Gastroesophageal sphincter (tissue), 3 donors: ENCODE results near the gene CNGB1.

Experiments used
- EP300 ChIP-seq: sonication (generic); formaldehyde crosslinking; IDR thresholded peaks from one replicate; pipeline ENCODE4 v1.6.1; 2017; ENCODE audit warnings: antibody characterized with exemption, mild to moderate bottlenecking
- POLR2A ChIP-seq, 2 donors: fragments of 450-650 bp; IDR thresholded peaks; one replicate each; pipeline ENCODE4 v1.6.1; 2017; ENCODE audit warnings: antibody characterized with exemption in 2 of 2, mild to moderate bottlenecking in 2 of 2, moderate library complexity in 1 of 2
- POLR2AphosphoS5 ChIP-seq: sonication (generic); formaldehyde crosslinking; IDR thresholded peaks from one replicate; pipeline ENCODE4 v1.6.1; 2017; ENCODE audit warnings: antibody characterized with exemption
- TF ChIP-seq, protein P1 (sequence below), 4 experiments: fragments of 200-600 bp in 2 of 4; fragments of 450-650 bp in 2 of 4; sonication (generic) in 1 of 4; IDR thresholded peaks; one replicate each; pipeline ENCODE4 v1.5.1; 2017 to 2019; ENCODE audit warnings: antibody characterized with exemption in 4 of 4, mild to moderate bottlenecking in 2 of 4, moderate library complexity in 2 of 4

DNA sequence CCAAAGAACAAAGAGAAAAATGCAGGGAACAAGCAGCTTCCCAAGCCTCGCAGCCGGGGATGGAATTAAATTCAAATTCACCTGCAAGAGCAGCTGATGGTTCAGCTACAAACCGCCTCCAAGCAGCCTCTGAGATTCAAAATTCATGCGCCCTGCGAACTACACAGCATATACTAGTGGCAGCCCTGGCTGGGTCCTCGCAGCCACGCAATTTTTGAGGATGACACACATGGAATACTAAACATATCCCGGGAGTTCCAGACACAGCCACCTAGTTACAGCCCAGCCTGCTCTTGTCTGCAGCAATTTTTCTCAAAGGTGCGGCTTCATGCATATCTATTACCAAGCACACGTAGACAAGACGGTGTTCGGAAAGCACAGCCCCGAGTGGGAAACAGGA is 132.8 kb downstream of the CNGB1 start:
- TF ChIP-seq, protein P1, sequence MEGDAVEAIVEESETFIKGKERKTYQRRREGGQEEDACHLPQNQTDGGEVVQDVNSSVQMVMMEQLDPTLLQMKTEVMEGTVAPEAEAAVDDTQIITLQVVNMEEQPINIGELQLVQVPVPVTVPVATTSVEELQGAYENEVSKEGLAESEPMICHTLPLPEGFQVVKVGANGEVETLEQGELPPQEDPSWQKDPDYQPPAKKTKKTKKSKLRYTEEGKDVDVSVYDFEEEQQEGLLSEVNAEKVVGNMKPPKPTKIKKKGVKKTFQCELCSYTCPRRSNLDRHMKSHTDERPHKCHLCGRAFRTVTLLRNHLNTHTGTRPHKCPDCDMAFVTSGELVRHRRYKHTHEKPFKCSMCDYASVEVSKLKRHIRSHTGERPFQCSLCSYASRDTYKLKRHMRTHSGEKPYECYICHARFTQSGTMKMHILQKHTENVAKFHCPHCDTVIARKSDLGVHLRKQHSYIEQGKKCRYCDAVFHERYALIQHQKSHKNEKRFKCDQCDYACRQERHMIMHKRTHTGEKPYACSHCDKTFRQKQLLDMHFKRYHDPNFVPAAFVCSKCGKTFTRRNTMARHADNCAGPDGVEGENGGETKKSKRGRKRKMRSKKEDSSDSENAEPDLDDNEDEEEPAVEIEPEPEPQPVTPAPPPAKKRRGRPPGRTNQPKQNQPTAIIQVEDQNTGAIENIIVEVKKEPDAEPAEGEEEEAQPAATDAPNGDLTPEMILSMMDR (IDR thresholded peaks at IDR 0.05), result no peak
- TF ChIP-seq POLR2A (IDR thresholded peaks at IDR 0.05) (no peak), EP300 (no peak), POLR2AphosphoS5 (no peak)
